PC-9 (cell line): ENCODE measurements around the gene PHF23.

Experiments used
- CTCF ChIP-seq: fragments of 200-600 bp; sonication (generic); conservative IDR thresholded peaks from 2 replicates; pipeline ENCODE4 v1.6.1; 2017; ENCODE audit warnings: mixed run types, antibody characterized with exemption, mild to moderate bottlenecking, moderate library complexity
- EZH2 ChIP-seq: fragments of 200-600 bp; sonication (generic); IDR thresholded peaks from 2 replicates; pipeline ENCODE4 v1.8.0; 2017; ENCODE audit warnings: antibody characterized with exemption, low read depth

DNA sequence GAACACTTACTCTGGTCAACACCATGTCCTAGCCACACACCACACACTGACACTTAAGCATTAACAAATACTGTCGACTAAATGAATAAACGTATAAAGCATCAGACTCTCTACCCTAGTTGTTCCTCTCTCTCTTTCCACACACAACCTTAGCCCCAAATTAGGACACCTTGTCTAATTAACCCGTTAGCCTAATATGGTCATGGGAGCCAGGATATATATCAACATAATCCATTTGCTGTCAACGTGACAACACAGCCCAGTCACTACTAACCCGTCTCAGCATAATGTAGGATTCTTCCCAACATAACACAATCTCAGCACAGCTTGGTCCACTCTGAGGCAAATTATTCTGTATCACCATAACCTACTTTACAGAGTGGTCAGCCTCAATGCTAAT is 7.1 kb downstream of the PHF23 start:
- TF ChIP-seq CTCF (no peak), EZH2 (no peak)
